Tibial nerve (tissue), 3 donors: ENCODE data around the gene CDH22.

ENCODE experiments used
- CTCF ChIP-seq, 5 experiments: fragments of 200-600 bp in 3 of 5; fragments of 450-650 bp in 2 of 5; sonication (generic) in 3 of 5; IDR thresholded peaks; one replicate each; pipeline ENCODE4 v1.5.1; 2016 to 2019; ENCODE audit warnings: antibody characterized with exemption in 5 of 5, mild to moderate bottlenecking in 3 of 5, moderate library complexity in 2 of 5
- POLR2A ChIP-seq, 2 donors: fragments of 450-650 bp; IDR thresholded peaks; one replicate each; pipeline ENCODE4 v1.6.1; 2017; ENCODE audit warnings: antibody characterized with exemption in 2 of 2, mild to moderate bottlenecking in 2 of 2, moderate library complexity in 2 of 2

- TF ChIP-seq CTCF (IDR thresholded peaks at IDR 0.05) (no peak), POLR2A (IDR thresholded peaks at IDR 0.05) (no peak)
These were observed 181.8 kb downstream of the CDH22 start for GRCh38 chr20:46126440-46127056.
